ENCODE results near the gene BMP7.

DNA sequence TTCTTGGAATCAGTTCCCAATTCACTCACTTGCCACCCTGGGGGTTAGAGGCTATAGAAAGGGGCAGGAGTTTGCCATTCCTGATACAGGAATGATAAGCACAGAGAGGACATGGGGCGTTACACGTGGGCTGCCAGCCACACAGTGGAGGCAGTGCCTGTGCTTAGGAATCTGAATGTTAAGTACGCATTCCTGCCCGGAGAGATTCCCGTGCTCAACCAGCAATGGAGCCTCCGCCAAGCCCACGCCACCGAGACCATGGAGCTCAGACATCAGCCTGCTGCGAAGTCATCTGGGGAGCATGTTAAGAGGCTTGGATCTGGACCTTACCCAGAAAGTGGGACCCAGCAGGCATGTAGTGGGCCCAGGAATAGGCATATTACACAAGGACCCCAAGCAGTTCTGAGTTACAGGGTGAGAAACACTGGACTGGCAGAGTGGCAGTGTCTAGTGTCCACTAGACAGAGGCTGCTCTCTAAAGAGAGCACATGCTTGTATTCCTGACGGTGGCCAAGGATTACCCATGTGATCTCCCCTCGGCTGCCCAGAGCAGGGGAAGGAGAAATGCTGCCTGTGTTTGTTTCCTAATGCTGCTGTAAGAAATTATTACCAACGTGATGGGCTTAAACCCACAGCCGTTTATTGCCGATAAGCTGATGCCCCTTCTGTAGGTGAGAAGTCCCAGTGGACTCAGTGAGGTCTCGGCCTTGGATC lies 138.2 kb downstream of the BMP7 start:
- TF ChIP-seq, protein P1, sequence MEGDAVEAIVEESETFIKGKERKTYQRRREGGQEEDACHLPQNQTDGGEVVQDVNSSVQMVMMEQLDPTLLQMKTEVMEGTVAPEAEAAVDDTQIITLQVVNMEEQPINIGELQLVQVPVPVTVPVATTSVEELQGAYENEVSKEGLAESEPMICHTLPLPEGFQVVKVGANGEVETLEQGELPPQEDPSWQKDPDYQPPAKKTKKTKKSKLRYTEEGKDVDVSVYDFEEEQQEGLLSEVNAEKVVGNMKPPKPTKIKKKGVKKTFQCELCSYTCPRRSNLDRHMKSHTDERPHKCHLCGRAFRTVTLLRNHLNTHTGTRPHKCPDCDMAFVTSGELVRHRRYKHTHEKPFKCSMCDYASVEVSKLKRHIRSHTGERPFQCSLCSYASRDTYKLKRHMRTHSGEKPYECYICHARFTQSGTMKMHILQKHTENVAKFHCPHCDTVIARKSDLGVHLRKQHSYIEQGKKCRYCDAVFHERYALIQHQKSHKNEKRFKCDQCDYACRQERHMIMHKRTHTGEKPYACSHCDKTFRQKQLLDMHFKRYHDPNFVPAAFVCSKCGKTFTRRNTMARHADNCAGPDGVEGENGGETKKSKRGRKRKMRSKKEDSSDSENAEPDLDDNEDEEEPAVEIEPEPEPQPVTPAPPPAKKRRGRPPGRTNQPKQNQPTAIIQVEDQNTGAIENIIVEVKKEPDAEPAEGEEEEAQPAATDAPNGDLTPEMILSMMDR (IDR thresholded peaks at IDR 0.05) = no peak
- TF ChIP-seq EP300 (IDR thresholded peaks at IDR 0.05) (no peak), POLR2A (IDR thresholded peaks at IDR 0.05) (no peak), POLR2AphosphoS5 (IDR thresholded peaks at IDR 0.05) (no peak)
